H1 (cell line): ENCODE measurements around the gene ABL1. TPM values are rescaled to one million over a fixed set of nuclear protein-coding genes. Genes with fewer than 3 reads are reported as not detected.

Experiments used
- CEBPB ChIP-seq: IDR thresholded peaks from 2 replicates; pipeline ENCODE4 v1.6.1; 2012; ENCODE audit warnings: low read depth, low read length
- CHD1 ChIP-seq: IDR thresholded peaks from 2 replicates; pipeline ENCODE4 v1.6.1; 2012; ENCODE audit warnings: low read depth, low read length, improper control_type of control experiment
- CREB1 ChIP-seq: IDR thresholded peaks from 2 replicates; pipeline ENCODE4 v1.6.1; 2012; ENCODE audit warnings: inconsistent platforms
- HDAC6 ChIP-seq: IDR thresholded peaks from one replicate; pipeline ENCODE4 v1.7.1; 2012; ENCODE audit warnings: low read depth, mild to moderate bottlenecking, inconsistent platforms, low read length, moderate library complexity
- MAFK ChIP-seq: IDR thresholded peaks from 2 replicates; pipeline ENCODE4 v1.6.1; 2012; ENCODE audit warnings: low read depth, mild to moderate bottlenecking, improper control_type of control experiment, low read length
- SUZ12 ChIP-seq: fragments of 200-600 bp; sonication (generic); IDR thresholded peaks from 2 replicates; pipeline ENCODE4 v1.6.1; 2012; ENCODE audit warnings: mild to moderate bottlenecking, inconsistent platforms, low read length, moderate library complexity, mixed read lengths
- TCF12 ChIP-seq: IDR thresholded peaks from 2 replicates; pipeline ENCODE4 v1.6.1; 2011; ENCODE audit warnings: low read depth, mild to moderate bottlenecking, low read length
- TEAD4 ChIP-seq: IDR thresholded peaks from 2 replicates; pipeline ENCODE4 v1.6.1; 2012; ENCODE audit warnings: low read depth, low read length, inconsistent platforms, mixed read lengths
- USF2 ChIP-seq: IDR thresholded peaks from 2 replicates; pipeline ENCODE4 v1.6.1; 2011; ENCODE audit warnings: low read length, improper control_type of control experiment
- YY1 ChIP-seq: IDR thresholded peaks from 2 replicates; pipeline ENCODE4 v1.6.1; 2011; ENCODE audit warnings: low read depth, mild to moderate bottlenecking, low read length
- polyA plus RNA-seq, 7 experiments: library from polyadenylated mRNA; depleted of rRNA in 3 of 7; stranded (reverse) in 5 of 7; unstranded in 2 of 7; fragments of >200 nt in 5 of 7; fragments of 200-250 nt in 2 of 7; gene quantifications; 1 replicate in 5 of 7; 2 replicates in 1 of 7; 4 replicates in 1 of 7; pipeline versions ENCODE4 v1.2.1 to v1.2.3, GENCODE V29; 2011 to 2013; ENCODE audit warnings: missing spikeins in 2 of 7, mixed read lengths in 2 of 7
- total RNA-seq: library from RNA; stranded (reverse); fragmentation: NEBNext Ultra II Directional; extraction: Animal tissue kit (Norgen Biotek cat#: 25700); gene quantifications from 2 replicates; pipeline ENCODE4 v1.2.1, GENCODE V29; 2021

ABL1 gene
- total and polyA plus RNA-seq, 2 of the 8 experiments (the other 6 are each of a cell fraction or from before 2014, with no cell fraction given) = 35.3 to 104 TPM

DNA sequence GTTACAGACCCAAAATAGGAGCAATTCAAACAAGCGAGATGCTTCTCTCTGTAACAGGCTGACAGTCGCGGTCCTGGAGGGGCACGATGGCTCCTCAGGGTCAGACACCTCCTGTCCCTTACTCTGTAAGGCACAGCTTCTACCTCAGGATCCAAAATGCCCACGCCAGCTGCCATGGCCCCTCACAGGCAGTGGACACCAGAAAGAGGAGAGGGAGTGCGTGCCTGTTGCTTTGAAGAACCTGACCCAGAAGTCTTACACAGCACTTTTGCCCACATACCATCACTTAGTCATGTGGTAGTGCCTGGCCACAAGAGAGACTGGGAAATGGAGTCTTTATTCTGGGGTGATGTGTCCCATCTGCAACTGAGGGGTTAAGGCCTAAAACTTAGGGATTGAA, 11.6 kb upstream of the ABL1 start (continued):
- no peak for TF ChIP-seq CHD1
- TF ChIP-seq USF2 = no peak
- no peak for TF ChIP-seq CREB1
- 0 out of 2 replicates have a peak, but pooled peaks have one; percentile 25 for TF ChIP-seq TEAD4
- TF ChIP-seq TCF12 = no peak
- no peak for TF ChIP-seq HDAC6
- TF ChIP-seq CEBPB = no peak
- TF ChIP-seq SUZ12 = no peak
- peak; percentile 53; the same call in 1 of the 2 replicates for TF ChIP-seq MAFK
- TF ChIP-seq YY1 = no peak
